ENCODE data around the gene DDIAS.

GRCh38 chr11:82858133-82858532 lies 43.4 kb upstream of the DDIAS start:
- TF ChIP-seq ZNF274 (IDR thresholded peaks at IDR 0.05; ENCODE audit: low read depth, low read length) (no peak), YY1 (IDR thresholded peaks at IDR 0.05; ENCODE audit: insufficient read depth, insufficient read length) (no peak), SUZ12 (IDR thresholded peaks at IDR 0.05; ENCODE audit: extremely low read depth, insufficient read depth, insufficient read length) (no peak)
